Hematopoietic multipotent progenitor cell (in vitro differentiated cells): Measurements from ENCODE around the gene ST7L. TPM values are rescaled to one million over a fixed set of nuclear protein-coding genes. Genes with fewer than 3 reads are reported as not detected.
"Not testable (repeated sequence)": the region's sequence is repeated elsewhere in the genome, so short reads cannot be mapped to it uniquely, and the experiment has no call there.

Source experiments
- DNase-seq, 3 donors: peaks; one replicate each; pipeline ENCODE4 v3.0.0-alpha.2; 2011 to 2015; ENCODE audit warnings: low read depth in 2 of 3, low spot score in 2 of 3
- total RNA-seq: library from RNA; depleted of rRNA; stranded (reverse); fragments of >200 nt; gene quantifications from one replicate; pipeline ENCODE4 v1.2.3, GENCODE V29; 2012

Gene ST7L, protein sequence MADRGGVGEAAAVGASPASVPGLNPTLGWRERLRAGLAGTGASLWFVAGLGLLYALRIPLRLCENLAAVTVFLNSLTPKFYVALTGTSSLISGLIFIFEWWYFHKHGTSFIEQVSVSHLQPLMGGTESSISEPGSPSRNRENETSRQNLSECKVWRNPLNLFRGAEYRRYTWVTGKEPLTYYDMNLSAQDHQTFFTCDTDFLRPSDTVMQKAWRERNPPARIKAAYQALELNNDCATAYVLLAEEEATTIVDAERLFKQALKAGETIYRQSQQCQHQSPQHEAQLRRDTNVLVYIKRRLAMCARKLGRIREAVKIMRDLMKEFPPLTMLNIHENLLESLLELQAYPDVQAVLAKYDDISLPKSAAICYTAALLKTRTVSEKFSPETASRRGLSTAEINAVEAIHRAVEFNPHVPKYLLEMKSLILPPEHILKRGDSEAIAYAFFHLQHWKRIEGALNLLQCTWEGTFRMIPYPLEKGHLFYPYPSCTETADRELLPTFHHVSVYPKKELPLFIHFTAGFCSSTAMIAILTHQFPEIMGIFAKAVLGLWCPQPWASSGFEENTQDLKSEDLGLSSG
- total RNA-seq = 19.4 TPM

DNA sequence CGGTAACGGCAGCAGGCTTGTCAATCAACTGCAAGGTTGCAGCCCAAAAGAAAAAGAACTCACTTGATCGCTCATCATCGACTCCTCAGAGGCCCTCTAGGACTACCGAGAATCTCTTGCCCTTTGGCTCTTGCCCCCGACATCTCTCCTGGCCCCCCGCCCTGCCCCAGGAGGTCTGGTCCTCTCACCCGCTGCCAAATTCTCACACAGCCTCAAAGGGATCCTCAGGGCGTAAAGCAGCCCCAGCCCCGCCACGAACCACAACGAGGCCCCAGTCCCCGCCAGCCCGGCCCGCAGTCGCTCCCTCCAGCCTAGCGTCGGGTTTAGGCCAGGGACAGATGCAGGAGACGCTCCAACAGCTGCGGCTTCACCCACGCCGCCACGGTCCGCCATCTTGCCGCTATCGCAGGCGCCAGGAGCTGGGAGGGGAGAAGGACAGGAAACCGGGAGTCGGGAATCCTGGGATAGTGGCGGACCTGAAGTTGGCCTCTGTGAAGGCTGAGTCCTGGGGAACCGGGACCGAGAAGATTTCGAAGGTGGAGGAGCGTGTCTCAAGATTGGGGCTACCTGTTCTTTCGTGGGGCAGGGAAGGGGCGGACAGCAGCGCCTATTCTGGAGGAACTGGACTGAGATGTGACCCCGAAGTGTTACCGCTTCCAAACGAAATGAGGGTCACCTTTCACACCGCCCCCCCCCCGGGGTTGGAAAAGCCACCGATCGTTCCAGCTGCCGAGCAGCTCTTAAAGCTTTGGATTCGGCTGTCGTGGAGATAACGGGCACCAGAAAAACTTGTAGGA is at the start of gene ST7L:
Gene ST7L (minus strand): TSS at position 421 of the 797 bp plus-strand sequence. CDS start 28 bp downstream, at position 393.
- DNase-seq = peak; percentile 43 to 64 (median 55)

DNA sequence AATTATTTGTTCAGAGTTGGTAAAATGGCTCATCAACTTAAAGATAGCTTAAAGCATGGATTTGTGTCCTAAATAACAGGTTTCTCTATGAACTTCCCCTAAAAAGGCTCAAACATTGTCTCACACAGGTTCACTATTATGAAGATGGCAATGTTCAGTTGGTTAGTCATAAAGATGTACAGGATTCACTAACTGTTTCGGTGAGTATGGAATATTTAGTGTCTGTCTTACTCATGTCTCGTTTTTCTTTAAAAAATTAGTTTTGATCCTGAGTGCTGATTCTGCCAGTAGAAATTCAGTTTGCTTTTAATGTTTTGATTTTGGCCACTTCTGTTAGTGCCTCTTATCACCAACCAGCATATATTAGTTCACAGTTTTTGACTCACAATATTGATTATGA is 48.0 kb upstream of the ST7L start:
- no peak for DNase-seq

DNA sequence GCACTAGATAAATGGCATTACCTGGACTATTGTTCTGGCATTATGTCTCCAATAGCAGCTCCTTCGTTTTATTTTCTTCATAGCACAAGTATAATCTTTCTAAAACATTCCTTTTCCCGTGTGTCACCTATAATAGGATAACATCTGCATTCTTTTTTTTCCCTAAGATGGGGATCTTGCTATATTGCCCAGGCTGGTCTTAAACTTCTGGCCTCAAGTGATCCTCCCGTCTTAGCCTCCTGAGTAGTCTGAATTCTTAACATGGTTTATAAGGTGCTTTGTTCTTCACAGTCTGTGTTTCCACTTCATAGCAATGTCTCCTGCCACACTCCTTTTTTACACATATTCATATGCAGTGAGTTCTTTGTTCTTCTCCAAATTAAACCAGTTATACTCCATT is 46.9 kb upstream of the ST7L start:
- no peak for DNase-seq

DNA sequence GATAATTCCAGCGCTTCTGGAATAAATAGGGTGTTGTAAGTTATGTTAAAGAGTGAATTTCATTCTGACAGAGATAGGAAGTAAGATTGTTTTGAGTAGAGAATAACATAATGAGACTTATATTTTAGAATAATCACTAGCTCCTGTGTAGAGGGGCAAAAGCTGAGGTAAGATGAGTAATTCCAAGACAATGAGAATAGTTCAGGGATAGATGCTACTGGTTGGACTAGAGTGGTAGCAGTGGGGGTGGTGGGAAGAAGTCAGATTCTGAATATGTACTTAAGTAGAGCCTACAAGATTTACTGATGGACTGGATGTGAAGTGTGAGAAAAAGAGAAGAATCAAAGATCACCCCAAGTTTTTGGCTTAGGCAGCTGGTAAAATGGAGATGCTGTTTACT is 32.3 kb upstream of the ST7L start:
- no peak for DNase-seq

DNA sequence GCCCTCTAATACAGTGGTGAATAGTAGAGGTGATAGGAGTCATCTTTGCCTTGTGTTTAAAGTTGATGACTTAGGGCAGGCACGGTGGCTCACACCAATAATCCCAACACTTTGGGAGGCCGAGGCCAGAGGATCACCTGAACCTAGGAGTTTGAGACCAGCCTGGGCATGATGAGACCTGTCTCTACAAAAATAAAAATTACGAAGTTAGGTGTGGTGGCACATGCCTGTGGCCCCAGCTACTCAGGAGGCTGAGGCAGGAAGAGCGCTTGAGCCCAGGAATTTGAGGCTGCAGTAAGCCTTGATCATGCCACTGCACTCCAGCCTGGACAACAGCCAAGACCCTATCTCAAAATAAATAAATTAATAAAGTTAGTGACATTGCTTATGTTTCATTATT is 27.3 kb upstream of the ST7L start:
- DNase-seq = no peak

DNA sequence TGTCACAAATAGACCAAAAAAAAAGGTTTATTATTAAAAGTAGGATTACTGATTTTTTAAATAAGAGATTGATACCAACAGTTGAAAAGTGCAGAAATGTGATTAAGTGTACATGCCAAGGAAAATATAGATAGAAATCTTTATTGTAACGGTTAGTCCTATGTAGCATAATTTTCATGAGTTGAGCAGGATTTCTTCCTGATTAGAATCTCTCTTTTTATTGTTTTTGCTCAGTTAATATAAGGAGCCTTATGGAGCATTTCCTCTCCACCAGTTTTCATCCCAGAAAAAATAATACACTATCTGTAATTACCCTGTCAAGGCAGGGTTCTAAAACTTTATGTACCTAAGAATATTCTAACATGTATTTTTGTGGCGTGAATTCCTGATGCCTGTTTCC is 24.1 kb upstream of the ST7L start:
- no peak for DNase-seq

DNA sequence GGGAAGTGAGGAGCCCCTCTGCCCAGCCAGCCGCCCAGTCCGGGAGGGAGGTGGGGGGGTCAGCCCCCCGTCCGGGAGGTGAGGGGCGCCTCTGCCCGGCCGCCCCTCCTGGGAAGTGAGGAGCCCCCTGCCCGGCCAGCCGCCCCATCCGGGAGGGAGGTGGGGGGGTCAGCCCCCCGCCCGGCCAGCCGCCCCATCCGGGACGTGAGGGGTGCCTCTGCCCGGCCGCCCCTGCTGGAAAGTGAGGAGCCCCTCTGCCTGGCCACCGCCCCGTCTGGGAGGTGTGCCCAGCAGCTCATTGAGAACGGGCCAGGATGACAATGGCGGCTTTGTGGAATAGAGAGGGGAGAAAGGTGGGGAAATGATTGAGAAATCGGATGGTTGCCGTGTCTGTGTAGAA is 21.5 kb upstream of the ST7L start:
- not testable (repeated sequence) for DNase-seq

DNA sequence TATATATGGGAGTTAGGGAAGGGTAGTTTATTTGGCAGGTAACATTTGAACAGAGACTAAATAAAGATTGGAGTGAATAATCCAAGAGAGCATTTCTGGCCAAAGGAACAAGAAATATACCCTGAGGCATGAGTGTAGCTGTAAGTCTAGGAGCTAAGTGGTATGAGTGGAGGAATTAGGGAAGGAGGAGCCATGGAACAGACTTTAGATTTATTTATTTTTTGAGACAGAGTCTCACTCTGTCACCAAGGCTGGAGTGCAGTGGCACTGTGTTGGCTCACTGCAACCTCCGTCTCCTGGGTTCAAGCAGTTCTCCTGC is 19.1 kb upstream of the ST7L start:
- DNase-seq = no peak

DNA sequence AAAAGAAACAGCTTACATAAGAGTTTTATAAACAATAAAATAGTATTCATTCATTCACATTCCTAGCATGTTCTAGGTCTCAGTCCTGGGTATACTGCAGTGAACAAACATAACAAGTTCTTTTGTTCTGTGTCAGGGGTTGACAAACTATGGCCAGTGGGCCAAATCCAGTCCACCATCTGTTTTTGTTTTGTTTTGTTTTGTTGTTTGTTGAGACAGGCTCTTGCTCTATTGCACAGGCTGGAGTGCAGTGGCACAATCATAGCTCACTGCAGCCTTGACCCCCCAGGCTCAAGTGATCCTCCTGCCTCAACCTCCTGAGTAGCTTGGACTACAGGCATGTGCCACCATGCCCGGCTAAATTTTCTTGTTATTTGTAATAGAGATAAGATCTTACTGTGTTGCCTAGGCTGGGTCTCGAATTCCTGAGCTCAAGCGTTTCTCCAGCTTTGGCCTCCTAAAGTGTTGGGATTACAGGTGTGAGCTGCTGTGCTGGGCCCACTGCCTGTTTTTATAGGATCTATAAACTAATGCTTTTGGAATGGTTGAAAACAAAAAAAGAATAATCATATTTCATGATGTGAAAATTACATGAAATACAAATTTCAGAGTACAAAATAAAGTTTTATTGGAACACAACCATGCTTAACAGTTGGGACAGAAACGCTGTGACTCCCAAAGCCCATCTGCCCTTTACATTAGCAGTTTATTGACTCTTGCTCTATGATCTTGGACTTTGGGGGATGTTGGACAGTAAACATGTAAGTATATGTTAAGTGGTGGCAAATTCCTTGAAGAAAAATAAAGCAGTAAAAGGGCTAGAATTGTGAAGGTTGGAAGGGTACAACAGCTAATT is 18.5 kb upstream of the ST7L start:
- DNase-seq = no peak

DNA sequence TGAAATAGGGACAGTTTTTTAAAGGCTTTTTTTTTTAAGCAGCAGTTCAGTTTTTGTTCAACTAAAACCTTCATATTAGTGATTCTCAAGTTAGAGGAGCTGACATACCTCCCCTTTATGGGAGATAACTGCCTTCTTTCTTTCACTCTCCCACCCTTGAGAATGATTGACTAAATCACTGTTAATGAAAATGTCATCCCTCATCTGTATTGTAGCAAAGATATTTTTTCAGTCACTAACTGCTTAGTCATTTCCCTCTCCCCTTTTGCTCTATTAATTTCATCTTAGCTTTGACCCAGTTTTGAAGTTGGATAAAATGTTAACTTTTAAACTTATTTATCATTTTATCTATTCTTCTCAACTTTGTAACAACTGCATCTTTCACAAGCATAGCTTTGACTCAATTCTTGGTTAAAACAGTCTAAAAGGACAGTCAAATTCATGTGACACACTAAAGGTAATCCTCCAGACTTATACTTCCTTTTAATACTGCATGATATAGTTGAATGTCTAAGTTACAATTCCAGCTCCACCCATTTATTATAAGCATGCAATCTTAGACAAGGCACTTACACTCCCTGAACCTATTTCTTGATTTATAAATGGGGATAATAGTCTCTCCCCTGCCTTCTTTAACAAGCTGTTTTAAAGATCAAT is 17.8 kb upstream of the ST7L start:
- DNase-seq = no peak

DNA sequence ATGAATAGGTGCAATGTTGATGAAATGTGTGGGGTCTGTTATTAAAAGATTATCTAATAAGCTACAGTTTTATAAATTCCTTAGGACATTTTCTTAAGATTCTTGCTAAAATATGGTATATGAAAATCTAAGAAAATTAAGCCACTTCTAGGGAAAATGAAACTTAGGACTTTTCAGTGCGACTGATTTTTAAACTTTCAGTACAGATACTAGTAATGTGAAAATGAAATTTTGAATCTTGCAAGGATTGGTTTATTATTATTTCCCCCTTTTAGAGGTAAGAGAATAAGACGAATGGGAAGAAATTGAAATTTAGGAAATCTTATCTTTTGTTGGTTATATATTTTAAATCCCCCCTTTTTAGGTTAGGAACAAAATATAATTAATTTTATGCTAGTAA is 17.1 kb upstream of the ST7L start:
- no peak for DNase-seq

DNA sequence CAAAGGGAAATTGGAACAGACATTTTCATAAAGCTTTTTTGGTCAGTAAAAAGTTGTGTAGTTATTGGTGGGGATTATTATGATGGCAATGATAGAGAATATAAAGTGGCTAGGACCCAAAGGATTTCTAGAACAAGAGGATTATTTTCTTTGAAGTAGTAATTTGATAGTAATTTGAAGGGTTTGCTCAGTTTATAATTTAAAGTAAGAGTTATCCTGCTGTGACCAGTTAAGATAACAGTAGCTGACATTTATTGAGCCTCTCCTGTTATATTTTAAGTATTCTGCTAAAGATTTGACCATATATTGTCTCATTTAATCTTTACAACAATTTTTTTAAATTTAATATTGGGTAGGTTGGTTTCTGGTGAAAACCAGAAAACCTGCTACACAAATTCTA is 15.4 kb upstream of the ST7L start:
- no peak for DNase-seq

DNA sequence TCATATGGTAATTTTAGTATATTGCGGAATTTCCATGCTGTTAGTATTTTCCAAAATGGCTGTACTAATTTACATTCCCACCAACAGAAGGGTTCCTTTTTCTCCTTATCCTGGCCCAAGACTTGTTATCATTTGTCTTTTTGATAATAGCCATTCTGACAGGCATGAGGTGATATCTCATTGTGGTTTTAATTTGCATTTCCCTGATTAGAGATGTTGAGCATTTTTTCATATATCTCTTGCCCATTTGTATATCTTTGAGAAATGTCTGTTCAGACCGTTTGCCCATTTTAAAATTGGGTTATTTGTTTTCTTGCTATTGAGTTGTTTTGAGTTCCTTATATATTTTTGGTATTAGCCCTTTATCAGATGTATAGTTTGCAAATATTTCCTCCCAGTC is 14.7 kb upstream of the ST7L start:
- DNase-seq = no peak

DNA sequence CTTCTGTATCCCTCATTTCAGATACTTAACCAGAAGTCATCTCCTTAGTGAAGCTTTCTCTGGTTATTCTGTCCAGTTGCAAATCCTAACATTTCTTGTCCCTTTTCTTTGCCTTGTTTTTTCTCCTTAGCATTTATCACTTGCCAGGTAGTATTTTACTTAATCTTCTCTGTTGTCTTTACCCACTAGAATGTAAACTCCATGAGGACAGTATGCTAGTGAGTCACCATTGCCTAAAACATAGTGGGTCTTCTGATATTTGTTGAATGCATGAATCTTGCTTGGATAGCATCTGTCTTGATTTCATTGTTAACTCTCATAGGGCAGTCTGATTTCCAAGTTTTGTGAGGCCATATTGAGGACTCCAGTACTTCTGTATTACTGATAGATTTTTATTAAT is 10.3 kb upstream of the ST7L start:
- no peak for DNase-seq

DNA sequence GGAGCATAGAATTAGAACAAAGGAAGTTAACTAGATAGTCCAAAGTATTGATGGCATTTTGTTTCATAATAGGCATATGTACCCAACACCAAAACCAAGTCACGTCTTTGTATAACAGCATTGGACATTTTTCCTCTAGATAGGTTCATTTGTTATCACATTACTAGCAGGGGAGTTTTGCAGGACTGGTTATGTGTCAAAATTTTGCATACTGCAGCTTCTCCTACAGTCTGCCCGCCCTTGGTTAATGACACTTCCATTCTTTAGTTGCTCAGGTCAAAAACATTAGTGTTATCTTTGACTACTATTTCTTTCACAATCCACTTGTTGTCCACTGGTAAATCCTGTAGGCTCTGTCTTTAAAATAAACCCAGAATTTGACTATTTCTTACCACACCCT is 9.6 kb upstream of the ST7L start:
- DNase-seq = no peak

DNA sequence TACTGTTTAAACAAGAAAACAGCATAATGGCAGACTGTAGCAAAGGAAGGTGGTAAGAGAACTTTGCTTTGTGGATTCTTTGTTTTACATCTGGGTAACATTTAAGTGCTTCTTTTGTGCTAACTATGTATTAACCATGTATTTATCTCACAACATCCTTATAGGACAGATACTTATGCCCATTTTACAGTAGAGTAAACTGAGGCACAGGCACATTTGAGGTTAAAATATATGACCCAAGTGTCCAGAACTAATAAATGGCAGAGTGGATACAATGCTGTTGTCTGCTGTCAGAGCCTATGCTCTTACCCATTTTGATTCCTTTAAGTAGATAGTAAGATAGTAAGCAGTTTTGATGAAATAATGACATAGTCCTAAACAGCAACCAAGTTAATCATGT is 7.9 kb upstream of the ST7L start:
- no peak for DNase-seq

DNA sequence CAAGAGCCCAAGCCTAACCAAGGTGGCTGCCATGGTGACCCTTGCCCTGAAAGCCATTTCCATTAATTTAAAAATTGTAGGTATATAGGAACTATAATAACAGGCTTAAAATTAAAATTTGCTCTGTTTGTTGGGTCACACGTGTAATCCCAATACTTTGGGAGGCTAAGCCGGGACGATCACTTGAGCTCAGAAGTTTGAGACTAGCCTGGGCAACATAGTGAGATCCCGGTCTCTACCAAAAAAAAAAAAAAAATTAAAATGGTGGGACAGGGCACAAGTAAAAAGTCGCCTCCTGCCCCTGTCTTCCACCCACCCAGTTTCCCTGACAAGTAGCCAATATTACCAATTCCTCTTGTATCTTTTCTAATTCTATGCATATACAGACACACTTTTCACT is 7.3 kb upstream of the ST7L start:
- DNase-seq = no peak

DNA sequence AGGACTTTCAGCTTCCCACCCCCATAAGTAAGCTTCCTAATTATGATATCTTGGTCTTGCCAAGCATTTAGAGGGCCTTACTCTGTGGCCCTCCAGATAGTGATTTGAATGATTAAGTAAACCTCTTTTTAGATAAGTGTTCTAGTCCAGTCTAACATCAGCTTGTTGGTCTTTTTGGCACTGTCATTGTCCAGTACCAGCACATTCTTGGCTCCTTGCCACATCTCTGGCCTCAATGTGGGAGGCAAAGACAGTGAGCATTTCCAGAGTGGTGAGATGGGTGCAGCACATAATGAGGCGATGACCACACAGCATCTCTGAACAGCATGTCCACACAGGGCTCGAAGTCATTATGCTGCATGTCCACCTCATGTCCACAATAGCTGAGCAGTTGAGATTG is 6.8 kb upstream of the ST7L start:
- DNase-seq = no peak

DNA sequence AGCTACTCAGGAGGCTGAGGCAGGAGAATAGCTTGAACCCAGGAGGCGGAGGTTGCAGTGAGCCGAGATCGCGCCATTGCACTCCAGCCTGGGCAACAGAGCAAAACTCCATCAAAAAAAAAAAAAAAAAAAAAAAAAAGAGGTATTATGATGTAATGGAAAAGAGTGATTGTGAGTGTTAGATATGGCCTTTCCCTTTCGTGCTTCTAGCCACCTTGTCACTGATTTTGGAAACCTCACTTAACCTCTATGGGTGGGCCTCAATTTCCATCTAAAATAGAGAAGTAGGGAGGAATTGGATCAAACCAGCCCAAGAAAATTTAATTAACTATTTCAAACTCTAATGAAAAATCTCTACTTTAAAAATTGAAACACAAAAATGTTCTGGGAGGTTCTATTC is 5.6 kb upstream of the ST7L start:
- not testable (repeated sequence) for DNase-seq

DNA sequence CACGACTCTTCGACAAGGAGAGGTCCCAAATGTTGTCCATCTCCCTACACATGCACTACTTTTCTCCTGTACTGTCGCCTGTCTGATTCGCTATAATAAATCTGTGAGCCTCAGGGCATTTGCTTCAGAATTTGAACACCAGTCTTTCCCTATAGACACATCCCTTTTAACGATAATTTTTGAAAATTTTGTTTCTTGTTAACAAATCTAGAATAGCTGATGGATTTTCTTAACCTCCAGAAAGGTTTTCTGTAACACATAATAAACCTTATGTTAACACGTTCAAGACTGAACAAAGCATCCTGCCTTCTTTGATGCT is 1.4 kb upstream of the ST7L start:
- DNase-seq = no peak
